ENCODE data around the gene KIF1C. TPM values are rescaled to one million over a fixed set of nuclear protein-coding genes. Genes with fewer than 3 reads are reported as not detected.
A peak's percentile ranks its signal among the peaks of the same experiment; 100 is the strongest.

The KIF1C gene
- total and polyA plus RNA-seq, 9 of the 15 experiments (the other 6 are each of a cell fraction or from before 2014, with no cell fraction given): 0.38 to 68.4 (median 25.1) TPM

DNA sequence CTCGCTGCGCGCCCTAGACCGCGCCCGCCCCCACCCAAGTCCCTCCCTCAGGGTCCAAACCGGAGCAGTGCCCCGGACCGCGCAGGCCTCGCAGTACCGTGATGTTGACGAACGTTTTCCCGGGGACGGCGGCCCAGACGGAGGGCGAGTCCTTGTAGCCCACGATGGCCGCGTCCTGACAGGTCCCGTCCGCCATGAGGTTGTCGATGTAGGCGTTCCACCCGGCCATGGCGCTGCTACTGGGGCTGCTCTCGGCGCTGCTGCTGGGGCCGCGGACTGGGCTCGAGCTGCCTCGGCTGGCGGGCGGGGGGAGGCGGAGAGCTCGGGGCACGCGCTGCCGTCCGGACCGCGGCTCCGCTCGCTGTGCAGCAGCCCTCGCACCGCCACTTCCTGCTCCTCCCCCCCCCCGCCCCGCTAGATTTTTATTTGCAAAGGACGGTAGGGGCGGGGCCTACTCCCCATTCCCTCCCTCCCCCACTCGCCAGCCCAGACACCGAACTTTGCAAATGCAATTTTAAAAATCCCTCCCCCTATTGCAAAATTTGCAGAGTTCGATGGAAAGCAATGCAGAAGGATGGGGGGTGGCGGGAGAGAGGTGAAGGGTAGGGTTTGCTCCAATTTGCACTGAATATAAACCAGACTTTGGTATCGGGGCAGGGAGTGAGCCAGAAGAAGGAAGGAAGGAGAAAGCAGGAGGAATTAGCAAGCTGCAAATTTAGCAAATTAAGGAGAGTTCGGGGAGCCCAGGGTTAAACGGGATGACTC is 49.4 kb upstream of the KIF1C start, which contains the start of gene PFN1:
Gene PFN1 (minus strand): TSS at position 365 of the 765 bp plus-strand sequence. CDS start 136 bp downstream, at position 229.
- DNase-seq (ENCODE audit: extremely low read depth in 1 of 4, low spot score in 3 of 4): peak; percentile 63 to 89 (median 80)
- ATAC-seq: peak; percentile 56
- H3K4me2 ChIP-seq (ENCODE audit: insufficient read depth, low read length): peak within 1 kb of the TSS; percentile 93
- peaks cover 22% of the 10 kb centered on the region for H4K20me1 ChIP-seq (replicated peaks; ENCODE audit: control insufficient read depth, insufficient read depth, low read length)
- peaks cover 45% of the 10 kb centered on the region for H3K36me3 ChIP-seq (ENCODE audit: control insufficient read depth, insufficient read depth, low read length)
- ChIA-PET POLR2A (interaction anchor here (0.6 to 4.7 kb wide), 8 partner anchors 8 to 704 kb away, joined by 3 to 21 read pairs (median 3); partner anchors contain the start of genes RNF167, SLC25A11 and SPAG7), CTCF (ENCODE audit: low intra/inter-chr PET ratio) (no interaction called here)
- H3K4me3 ChIP-seq: peak within 1 kb of the TSS; percentile 97
- 0% methylated on average over 7 of the region's 59 CpGs for WGBS (ENCODE audit: insufficient coverage, low coverage, missing lambda C conversion rate)
- peak within 1 kb of the TSS; percentile 98 for H3K27ac ChIP-seq (ENCODE audit: extremely low read depth, low read depth, low read length)
- peaks cover 32 to 52% of the 10 kb centered on the region in 2 experiments for H3K4me1 ChIP-seq (replicated peaks in 1 of 2; ENCODE audit: control insufficient read depth in 2 of 2, insufficient read depth in 2 of 2, low read length in 2 of 2)
- H3K9me1 ChIP-seq (ENCODE audit: control insufficient read depth, insufficient read depth, low read length): no peaks in the 10 kb centered on the region
- intact Hi-C loops (cut with micrococcal nuclease): no loop called here
- no peaks in the 10 kb centered on the region for H3K27me3 ChIP-seq (ENCODE audit: control insufficient read depth in 2 of 2, insufficient read depth in 2 of 2, low read length in 2 of 2)
- H3K79me2 ChIP-seq (ENCODE audit: control insufficient read depth, insufficient read depth, low read length): peaks cover 69% of the 10 kb centered on the region
- H3K9ac ChIP-seq (ENCODE audit: insufficient read depth in 1 of 2, low read depth in 2 of 2, low read length in 2 of 2): peak within 1 kb of the TSS; percentile 94 to 97
- in situ Hi-C loops (cut with MboI): no loop called here
- H3K9me3 ChIP-seq (replicated peaks; ENCODE audit: control insufficient read depth, insufficient read depth, low read depth, low read length): no peaks in the 10 kb centered on the region
- no TSS peak for BruUV-seq (replicated peaks)
- H2AFZ ChIP-seq (ENCODE audit: low read depth, low read length): peak within 1 kb of the TSS; percentile 52
- FAIRE-seq: peak; percentile 79
- TF ChIP-seq MTA1 (IDR thresholded peaks at IDR 0.05; ENCODE audit: borderline replicate concordance): peak; percentile 55; the same call in 1 of the 2 replicates
- TF ChIP-seq, protein P1, sequence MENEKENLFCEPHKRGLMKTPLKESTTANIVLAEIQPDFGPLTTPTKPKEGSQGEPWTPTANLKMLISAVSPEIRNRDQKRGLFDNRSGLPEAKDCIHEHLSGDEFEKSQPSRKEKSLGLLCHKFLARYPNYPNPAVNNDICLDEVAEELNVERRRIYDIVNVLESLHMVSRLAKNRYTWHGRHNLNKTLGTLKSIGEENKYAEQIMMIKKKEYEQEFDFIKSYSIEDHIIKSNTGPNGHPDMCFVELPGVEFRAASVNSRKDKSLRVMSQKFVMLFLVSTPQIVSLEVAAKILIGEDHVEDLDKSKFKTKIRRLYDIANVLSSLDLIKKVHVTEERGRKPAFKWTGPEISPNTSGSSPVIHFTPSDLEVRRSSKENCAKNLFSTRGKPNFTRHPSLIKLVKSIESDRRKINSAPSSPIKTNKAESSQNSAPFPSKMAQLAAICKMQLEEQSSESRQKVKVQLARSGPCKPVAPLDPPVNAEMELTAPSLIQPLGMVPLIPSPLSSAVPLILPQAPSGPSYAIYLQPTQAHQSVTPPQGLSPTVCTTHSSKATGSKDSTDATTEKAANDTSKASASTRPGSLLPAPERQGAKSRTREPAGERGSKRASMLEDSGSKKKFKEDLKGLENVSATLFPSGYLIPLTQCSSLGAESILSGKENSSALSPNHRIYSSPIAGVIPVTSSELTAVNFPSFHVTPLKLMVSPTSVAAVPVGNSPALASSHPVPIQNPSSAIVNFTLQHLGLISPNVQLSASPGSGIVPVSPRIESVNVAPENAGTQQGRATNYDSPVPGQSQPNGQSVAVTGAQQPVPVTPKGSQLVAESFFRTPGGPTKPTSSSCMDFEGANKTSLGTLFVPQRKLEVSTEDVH (IDR thresholded peaks at IDR 0.05; ENCODE audit: low read depth, partially characterized antibody): no peak
- no peak for TF ChIP-seq IFI16 (CRISPR knock-in tag; IDR thresholded peaks at IDR 0.05)
- no peak for TF ChIP-seq ZNF780A (CRISPR knock-in tag; IDR thresholded peaks at IDR 0.05)
- TF ChIP-seq TRIM28 (IDR thresholded peaks at IDR 0.05): peak; percentile 51; the same call in 1 of the 2 replicates
- TF ChIP-seq ZBTB40 (IDR thresholded peaks at IDR 0.05): peak; percentile 59; the same call in 1 of the 2 replicates
- no peak for TF ChIP-seq ZBTB40 (CRISPR knock-in tag; IDR thresholded peaks at IDR 0.05)
- TF ChIP-seq SP1 (CRISPR knock-in tag; IDR thresholded peaks at IDR 0.05): peak; percentile 55

All from K562 (cell line).